ENCODE data around the gene PIK3R1. TPM values are rescaled to one million over a fixed set of nuclear protein-coding genes. Genes with fewer than 3 reads are reported as not detected.

PIK3R1 gene
- polyA plus RNA-seq, 4 donors: 72.0 to 84.6 (median 81.2) TPM

GRCh38 chr5:68266457-68266856 lies 50.9 kb downstream of the PIK3R1 start:
- DNase-seq (ENCODE audit: low read depth in 4 of 4, low spot score in 3 of 4): no peak

DNA sequence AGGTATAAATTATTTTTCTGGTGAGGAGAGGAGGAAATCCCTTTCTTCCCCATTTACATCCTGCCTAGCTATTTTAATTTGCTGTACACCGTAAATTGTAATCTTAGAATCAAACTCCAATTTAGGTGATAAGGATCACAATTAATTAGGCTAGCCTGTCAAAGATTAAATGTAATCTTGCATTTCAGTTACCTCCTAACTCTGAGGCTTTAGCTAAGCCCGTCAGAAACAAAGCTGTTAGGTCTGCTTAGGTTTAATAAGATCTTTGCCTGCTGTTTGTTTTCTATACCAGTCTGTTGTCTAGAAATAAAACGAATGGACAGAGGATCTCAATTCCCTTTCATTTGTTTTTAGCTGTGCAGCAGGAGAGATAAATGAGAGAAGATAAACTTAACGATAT lies 51.5 kb downstream of the PIK3R1 start:
- no peak for DNase-seq (ENCODE audit: low read depth in 4 of 4, low spot score in 3 of 4)

DNA sequence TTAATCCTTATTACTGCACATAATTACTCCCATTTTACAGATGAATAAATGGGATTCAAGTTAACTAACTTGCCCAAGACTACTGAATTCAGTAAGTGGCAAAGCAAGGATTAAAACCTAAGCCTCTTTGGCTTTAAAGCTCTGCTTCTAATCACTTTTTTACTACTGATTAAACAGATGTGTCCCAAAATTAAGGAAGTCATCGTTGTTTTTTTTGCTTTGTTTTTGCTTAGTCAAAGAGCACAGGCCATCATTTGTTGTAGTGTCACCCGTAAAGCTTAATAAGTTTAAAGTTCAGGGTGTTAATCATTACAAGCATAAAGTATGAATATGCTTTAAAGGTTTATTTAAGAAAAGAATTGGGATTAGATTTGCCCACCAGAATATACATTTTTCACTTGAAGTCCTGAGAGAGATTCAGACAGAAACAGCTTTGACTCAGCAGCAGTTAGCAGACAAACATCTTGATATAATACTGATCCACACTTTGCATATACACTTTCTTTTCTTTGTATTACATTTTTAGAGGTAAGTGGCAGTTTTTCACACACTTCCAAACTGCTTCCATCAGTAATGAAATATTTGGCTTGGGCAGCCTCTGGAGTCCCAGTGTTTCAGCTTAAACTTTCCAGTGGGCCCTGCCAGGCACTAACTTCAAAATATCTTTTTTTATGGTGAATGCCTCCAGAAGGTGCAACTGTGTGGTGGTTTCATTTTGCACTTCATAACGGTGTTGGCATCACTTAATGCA lies 52.7 kb downstream of the PIK3R1 start:
- DNase-seq (ENCODE audit: low read depth in 4 of 4, low spot score in 3 of 4): no peak

- no peak for DNase-seq (ENCODE audit: low read depth in 4 of 4, low spot score in 3 of 4)
These were observed 53.2 kb downstream of the PIK3R1 start for GRCh38 chr5:68268852-68269130.

DNA sequence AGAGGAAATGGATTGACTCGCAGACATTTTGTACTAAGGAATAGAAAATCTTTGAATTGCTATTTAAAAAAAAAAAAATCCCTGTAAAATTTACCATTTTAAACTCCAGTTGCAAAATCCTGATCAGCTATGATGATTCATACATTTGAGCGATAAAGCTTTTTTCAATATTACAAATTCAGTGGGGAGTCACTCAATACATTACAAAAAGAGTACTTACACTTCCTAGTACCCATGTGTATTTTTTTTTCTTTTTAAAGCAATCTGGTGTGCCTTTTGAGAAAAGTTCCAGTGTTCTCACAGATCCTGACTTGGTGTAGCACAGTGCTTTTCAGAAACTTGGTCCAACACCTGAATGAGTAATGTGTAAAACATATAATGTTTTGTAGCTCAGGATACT lies 54.3 kb downstream of the PIK3R1 start:
- DNase-seq (ENCODE audit: low read depth in 4 of 4, low spot score in 3 of 4): no peak

- DNase-seq (ENCODE audit: low read depth in 4 of 4, low spot score in 3 of 4): no peak
These were observed 54.9 kb downstream of the PIK3R1 start for GRCh38 chr5:68270399-68270975.

DNA sequence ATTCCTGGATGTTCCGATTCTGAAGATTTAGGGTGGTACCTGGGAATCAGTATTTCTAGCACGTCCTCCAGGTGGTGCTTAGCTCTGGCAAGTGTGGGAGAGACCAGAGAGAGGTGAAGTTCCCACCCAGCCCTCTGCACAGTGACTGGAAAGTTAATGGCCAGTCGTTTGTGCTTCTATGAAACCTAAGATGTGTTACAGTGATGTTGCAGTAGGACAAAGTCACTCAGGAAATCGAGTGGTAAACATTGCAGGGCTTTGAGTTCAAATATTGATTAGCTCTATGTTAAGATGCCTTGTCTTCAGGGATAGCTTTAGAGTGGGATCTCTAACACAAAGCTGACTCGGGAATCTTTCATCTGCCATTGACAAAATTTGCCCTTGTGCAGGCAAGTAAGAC lies 55.6 kb downstream of the PIK3R1 start:
- DNase-seq (ENCODE audit: low read depth in 4 of 4, low spot score in 3 of 4): no peak

DNA sequence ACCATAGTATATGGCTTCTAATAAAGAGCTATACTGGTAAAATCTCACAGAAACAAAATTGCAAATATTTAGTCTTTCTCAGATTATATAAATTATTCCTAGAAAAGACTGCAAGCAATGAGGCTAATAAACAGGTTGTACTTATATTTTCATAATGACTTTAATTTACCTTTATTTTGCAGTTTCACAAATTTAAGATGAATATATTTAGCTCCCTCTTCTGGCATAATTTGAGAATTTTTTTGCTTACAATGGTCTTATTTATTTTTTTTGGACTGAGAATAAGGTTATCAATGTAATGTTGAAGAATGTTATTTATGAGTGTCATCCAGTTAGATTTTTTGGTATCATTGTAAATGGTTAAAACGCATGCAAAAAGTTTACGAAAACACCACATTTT lies 56.7 kb downstream of the PIK3R1 start:
- DNase-seq (ENCODE audit: low read depth in 4 of 4, low spot score in 3 of 4): no peak

DNA sequence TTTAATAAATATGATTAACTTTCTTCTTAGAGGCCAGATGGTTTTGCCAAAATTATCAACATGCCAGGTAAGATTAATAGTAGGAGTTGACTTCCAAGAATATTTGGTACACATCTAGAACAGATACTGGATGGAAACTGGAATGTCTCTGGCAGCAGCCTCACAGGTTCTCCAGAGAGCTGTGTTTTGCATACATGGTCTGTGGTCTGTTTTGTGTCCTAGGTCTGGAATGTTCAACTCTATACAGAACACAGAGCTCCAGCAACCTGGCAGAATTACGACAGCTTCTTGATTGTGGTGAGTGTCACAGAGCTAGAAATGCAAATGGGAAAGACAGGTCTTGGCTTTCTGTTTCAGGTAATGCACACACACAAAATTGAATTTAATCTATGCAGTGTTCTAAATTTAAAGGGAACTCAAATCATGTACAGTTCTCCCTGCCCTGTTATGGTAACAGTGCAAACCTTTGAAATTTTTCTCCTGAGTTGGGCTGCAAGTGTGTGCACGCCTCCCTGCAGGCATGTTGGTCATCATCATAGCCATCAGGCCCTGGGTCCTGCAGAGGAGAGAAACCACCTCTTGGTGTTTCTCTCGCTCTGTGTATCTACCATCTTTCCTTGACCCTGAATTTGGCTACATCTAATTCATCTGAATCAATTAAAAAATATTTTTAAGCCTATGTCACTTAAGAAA lies 58.3 kb downstream of the PIK3R1 start:
- DNase-seq (ENCODE audit: low read depth in 4 of 4, low spot score in 3 of 4): no peak

DNA sequence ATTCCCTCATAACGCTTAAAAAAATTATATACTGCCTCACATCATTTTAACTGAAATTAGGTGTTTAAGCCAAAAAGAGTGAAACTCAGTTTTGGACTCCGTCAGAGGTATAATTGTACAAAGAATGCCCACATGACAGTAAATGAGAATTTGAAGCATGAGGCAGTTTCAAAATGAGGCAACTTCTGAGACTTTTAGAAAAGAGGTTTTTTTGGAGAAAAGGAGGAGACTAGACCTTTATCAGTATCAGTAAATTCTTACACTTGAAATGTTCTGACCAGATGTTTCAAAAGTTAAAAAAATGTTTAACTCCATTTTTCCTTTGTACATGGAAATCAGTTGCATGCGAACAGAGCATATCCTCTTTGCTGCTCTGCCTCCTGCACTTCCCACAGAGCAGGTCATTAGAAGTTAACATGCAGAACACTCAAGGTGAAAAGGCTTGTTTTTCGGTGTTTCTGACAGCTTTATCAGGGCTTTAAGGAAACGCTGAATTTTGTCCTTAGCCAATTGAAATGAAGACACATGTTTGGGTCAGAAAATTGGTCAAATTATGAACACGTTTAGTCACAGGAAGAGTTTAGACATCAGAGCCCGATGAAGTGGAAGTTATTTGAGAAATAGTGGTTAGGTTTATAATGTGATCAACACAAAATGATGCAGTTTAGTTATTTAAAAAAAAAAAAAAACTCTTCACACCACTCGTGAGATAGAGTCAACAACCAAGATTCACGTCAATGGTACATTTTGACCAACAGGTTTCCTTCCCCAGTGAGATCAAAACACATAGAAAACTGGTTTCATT lies 59.5 kb downstream of the PIK3R1 start:
- no peak for DNase-seq (ENCODE audit: low read depth in 4 of 4, low spot score in 3 of 4)

DNA sequence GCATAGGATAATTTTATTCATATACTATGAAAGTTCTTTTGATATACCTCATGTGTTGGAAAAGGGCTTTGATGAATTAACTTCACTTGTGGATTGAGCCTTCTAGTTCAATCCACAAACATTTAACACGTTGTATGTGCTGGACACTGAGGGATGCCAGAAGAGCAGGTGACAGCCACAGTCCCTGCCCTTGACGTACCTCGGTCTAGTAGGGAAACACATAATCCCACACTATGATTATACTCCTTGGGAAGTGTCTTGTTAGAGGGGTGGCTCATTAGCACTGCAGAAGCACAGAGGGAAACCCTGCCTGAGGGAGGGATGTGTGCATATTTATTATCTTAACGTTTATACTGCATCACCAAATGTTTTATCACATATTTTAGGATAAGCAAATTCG lies 61.2 kb downstream of the PIK3R1 start:
- DNase-seq (ENCODE audit: low read depth in 4 of 4, low spot score in 3 of 4): no peak

GRCh38 chr5:68277431-68277830 lies 61.9 kb downstream of the PIK3R1 start:
- no peak for DNase-seq (ENCODE audit: low read depth in 4 of 4, low spot score in 3 of 4)

- DNase-seq (ENCODE audit: low read depth in 4 of 4, low spot score in 3 of 4): no peak
These were observed 64.4 kb downstream of the PIK3R1 start for GRCh38 chr5:68279984-68280383.

DNA sequence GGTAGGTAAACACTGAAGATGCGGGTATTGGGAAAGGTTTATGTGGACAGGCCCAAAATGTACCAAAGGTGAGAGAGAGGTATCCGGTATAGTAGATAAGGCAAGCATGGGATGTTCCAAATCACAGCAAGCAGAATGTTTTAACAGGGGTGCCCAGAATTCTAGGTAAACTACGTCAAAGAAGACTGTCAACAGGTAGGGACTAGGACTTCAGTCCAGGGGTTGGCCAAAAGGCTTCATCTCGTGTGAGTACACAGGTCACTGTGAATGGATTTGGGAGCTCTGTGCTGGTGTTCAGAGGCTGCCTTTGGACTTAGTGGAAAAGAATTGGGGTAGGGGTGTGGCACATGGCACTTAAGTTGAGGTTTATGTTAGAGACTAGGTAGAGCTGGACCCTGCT lies 66.4 kb downstream of the PIK3R1 start:
- no peak for DNase-seq (ENCODE audit: low read depth in 4 of 4, low spot score in 3 of 4)

- no peak for DNase-seq (ENCODE audit: low read depth in 4 of 4, low spot score in 3 of 4)
These were observed 68.2 kb downstream of the PIK3R1 start for GRCh38 chr5:68283766-68284165.

DNA sequence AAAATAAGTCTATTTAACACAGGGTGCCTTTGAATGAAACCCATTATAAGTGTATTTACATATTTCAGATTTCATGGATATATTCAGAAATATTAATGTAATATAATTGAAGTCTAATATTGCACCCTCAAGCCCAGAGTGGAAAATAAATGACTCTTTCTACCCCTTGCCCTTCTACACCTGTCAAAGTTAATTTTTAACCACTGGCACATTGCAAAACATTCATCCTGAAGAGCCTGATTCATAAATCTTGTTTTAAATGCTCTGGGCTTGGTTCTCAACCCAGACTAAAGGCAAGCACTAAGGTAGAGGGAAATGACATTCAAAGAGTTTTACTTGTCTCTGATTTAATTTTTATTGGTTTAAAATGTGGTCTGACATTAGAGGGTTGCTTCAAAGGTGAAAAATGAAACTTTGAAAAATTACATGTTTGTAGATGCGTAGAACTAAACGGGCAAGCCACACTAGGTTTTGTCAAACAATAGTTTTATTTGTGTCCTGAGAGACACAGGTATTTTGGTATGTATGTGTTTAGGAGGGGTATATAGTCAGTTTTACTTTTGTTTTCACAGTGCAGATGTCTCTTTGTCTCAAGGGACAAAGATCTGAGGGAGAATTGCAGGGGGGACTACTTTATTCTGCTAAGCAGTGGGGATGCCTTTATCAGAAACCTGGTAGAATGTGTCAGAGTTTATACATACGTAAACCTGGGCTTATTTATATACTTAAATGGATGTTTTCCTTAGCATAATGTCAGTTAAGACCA lies 69.7 kb downstream of the PIK3R1 start:
- no peak for DNase-seq (ENCODE audit: low read depth in 4 of 4, low spot score in 3 of 4)

- no peak for DNase-seq (ENCODE audit: low read depth in 4 of 4, low spot score in 3 of 4)
These were observed 70.5 kb downstream of the PIK3R1 start for GRCh38 chr5:68285851-68286611.

GRCh38 chr5:68286612-68286912 lies 71.0 kb downstream of the PIK3R1 start:
- no peak for DNase-seq (ENCODE audit: low read depth in 4 of 4, low spot score in 3 of 4)

DNA sequence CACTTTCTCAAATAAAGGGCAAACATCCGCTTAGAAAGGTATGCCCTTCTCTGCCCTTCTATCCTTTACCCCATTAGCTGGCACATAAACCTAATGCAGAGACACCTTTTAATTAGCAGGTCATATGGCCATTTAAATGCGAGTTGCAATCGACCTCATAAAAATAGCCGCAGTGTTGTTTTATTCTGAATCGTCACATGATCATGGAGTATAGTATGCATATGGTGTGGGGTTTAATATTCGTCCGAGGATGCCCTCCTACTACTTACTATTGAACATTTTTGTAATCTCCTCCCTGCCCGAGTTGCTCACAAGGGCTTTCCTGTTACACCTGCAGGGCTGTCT lies 72.0 kb downstream of the PIK3R1 start:
- no peak for DNase-seq (ENCODE audit: low read depth in 4 of 4, low spot score in 3 of 4)

- DNase-seq (ENCODE audit: low read depth in 4 of 4, low spot score in 3 of 4): peak; percentile 77 to 85 (median 82)
These were observed 72.6 kb downstream of the PIK3R1 start for GRCh38 chr5:68287976-68288706.
